HEK293T (cell line): Measurements from ENCODE around the gene EPHA7.

Experiments
- CTCF ChIA-PET: fragments of 350-600 bp; formaldehyde crosslinking; extraction: SDS; loops from one replicate; lab custom pipeline; 2021; ENCODE audit warnings: antibody characterized with exemption, inconsistent platforms; lab: Yijun Ruan, JAX
- POLR2A ChIA-PET: fragments of 350-600 bp; formaldehyde crosslinking; extraction: SDS; loops from one replicate; lab custom pipeline; 2020; ENCODE audit warnings: antibody characterized with exemption, inconsistent platforms; lab: Yijun Ruan, JAX
- DNase-seq: peaks from one replicate; pipeline ENCODE4 v3.0.0; 2012; ENCODE audit warnings: mixed read lengths; ENCODE audit errors: extremely low spot score
- ARNT ChIP-seq: fragments of 450-650 bp; IDR thresholded peaks from 2 replicates; pipeline ENCODE4 v1.6.1; 2017; ENCODE audit warnings: mild to moderate bottlenecking
- BHLHE40 ChIP-seq: fragments of 450-650 bp; IDR thresholded peaks from 2 replicates; pipeline ENCODE4 v1.6.1; 2016; ENCODE audit warnings: mild to moderate bottlenecking, moderate library complexity, borderline replicate concordance
- CTBP1 ChIP-seq: fragments of 450-650 bp; IDR thresholded peaks from 2 replicates; pipeline ENCODE4 v1.6.1; 2016; ENCODE audit warnings: borderline replicate concordance
- ELF4 ChIP-seq: fragments of 450-650 bp; IDR thresholded peaks from 2 replicates; pipeline ENCODE4 v1.6.1; 2017; ENCODE audit warnings: antibody characterized with exemption
- FOXA1 ChIP-seq: fragments of 450-650 bp; IDR thresholded peaks from 2 replicates; pipeline ENCODE4 v1.6.1; 2016; ENCODE audit warnings: mild to moderate bottlenecking
- FOXK2 ChIP-seq: fragments of 450-650 bp; IDR thresholded peaks from 2 replicates; pipeline ENCODE4 v1.6.1; 2016; ENCODE audit warnings: mild to moderate bottlenecking
- FOXM1 ChIP-seq: fragments of 450-650 bp; IDR thresholded peaks from 2 replicates; pipeline ENCODE4 v1.6.1; 2017; ENCODE audit warnings: mild to moderate bottlenecking, borderline replicate concordance
- HDGF ChIP-seq: fragments of 450-650 bp; IDR thresholded peaks from 2 replicates; pipeline ENCODE4 v1.6.1; 2017; ENCODE audit warnings: antibody characterized with exemption, borderline replicate concordance
- L3MBTL2 ChIP-seq: fragments of 450-650 bp; conservative IDR thresholded peaks from 2 replicates; pipeline ENCODE4 v1.6.1; 2016; ENCODE audit warnings: mild to moderate bottlenecking
- LEF1 ChIP-seq: fragments of 450-650 bp; IDR thresholded peaks from 2 replicates; pipeline ENCODE4 v1.6.1; 2017; ENCODE audit warnings: mild to moderate bottlenecking, borderline replicate concordance
- NFRKB ChIP-seq: fragments of 450-650 bp; IDR thresholded peaks from 2 replicates; pipeline ENCODE4 v1.6.1; 2016; ENCODE audit warnings: mild to moderate bottlenecking, moderate library complexity
- SP1 ChIP-seq: fragments of 450-650 bp; IDR thresholded peaks from 2 replicates; pipeline ENCODE4 v1.6.1; 2017
- SUZ12 ChIP-seq: fragments of 450-650 bp; IDR thresholded peaks from 2 replicates; pipeline ENCODE4 v1.6.1; 2016; ENCODE audit warnings: mild to moderate bottlenecking
- TARDBP ChIP-seq: fragments of 450-650 bp; IDR thresholded peaks from 2 replicates; pipeline ENCODE4 v1.6.1; 2016
- ZNF384 ChIP-seq: fragments of 450-650 bp; IDR thresholded peaks from 2 replicates; pipeline ENCODE4 v1.6.1; 2016
- TF ChIP-seq, protein P1 (sequence below): fragments of 450-650 bp; IDR thresholded peaks from 2 replicates; pipeline ENCODE4 v1.6.1; 2016

The EPHA7 gene

DNA sequence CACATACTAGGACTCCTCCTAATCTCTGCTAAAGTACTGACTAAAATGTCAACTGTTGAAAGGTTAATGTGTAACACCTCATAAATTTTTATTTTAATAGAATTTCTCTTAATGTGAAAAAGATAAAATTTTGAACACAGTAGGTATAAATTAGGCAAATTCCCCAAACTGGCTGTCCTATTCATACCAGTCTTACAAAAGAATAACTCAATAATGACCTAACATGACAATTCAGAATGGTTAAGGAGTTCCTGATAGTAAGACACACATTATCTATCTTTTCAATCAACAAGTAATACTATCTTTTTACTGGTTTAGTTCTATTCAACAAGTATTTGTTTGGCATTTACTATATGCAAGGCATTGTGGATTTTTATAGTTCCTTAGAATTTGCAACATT is 141.1 kb downstream of the EPHA7 start:
- POLR2A ChIA-PET, result no interaction called here
- no peak for TF ChIP-seq CTBP1
- no peak for TF ChIP-seq BHLHE40
- no peak for TF ChIP-seq ARNT
- TF ChIP-seq FOXK2, result no peak
- TF ChIP-seq LEF1, result no peak
- no peak for TF ChIP-seq HDGF
- TF ChIP-seq SUZ12, result no peak
- TF ChIP-seq, protein P1, sequence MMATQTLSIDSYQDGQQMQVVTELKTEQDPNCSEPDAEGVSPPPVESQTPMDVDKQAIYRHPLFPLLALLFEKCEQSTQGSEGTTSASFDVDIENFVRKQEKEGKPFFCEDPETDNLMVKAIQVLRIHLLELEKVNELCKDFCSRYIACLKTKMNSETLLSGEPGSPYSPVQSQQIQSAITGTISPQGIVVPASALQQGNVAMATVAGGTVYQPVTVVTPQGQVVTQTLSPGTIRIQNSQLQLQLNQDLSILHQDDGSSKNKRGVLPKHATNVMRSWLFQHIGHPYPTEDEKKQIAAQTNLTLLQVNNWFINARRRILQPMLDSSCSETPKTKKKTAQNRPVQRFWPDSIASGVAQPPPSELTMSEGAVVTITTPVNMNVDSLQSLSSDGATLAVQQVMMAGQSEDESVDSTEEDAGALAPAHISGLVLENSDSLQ, result no peak
- no peak for TF ChIP-seq L3MBTL2
- TF ChIP-seq TARDBP, result no peak
- no peak for TF ChIP-seq FOXM1
- TF ChIP-seq SP1, result no peak
- TF ChIP-seq FOXA1, result no peak
- no peak for TF ChIP-seq ZNF384
- TF ChIP-seq ELF4, result no peak
- no peak for TF ChIP-seq NFRKB
- DNase-seq, result no peak
- CTCF ChIA-PET, result interaction anchor here (0.6 kb wide), 1 partner anchor 34 kb away, joined by 3 read pairs; no protein-coding TSS in a partner anchor

DNA sequence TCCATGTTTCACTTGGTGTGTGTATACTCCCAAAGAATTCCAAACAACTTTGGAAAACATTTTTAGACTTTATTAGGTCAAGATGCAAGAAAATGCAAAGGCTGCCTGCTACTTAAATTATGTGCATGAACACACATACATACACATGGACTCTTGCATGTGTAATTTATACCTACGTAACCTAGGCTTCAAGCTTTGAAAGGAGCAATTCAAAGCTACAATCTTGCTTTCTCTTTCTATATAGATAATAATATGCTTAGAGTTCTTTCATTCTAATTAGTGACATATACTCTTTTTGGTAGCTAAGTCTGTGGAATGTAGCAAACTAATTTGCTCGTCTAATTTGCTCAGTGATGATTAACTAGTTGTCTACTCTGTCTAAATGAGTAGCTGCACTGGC is 146.5 kb downstream of the EPHA7 start:
- DNase-seq, result no peak
- no peak for TF ChIP-seq ELF4
- TF ChIP-seq ZNF384, result no peak
- no peak for TF ChIP-seq BHLHE40
- TF ChIP-seq NFRKB, result no peak
- TF ChIP-seq FOXK2, result no peak
- no peak for TF ChIP-seq L3MBTL2
- no peak for TF ChIP-seq TARDBP
- no peak for TF ChIP-seq FOXA1
- no peak for TF ChIP-seq HDGF
- TF ChIP-seq FOXM1, result no peak
- TF ChIP-seq, protein P1, result no peak
- TF ChIP-seq SUZ12, result no peak
- TF ChIP-seq ARNT, result no peak
- TF ChIP-seq LEF1, result no peak
- ChIA-PET CTCF (no interaction called here), POLR2A (interaction anchor here (1.3 kb wide), 1 partner anchor 146 kb away, joined by 4 read pairs; no protein-coding TSS in a partner anchor)

DNA sequence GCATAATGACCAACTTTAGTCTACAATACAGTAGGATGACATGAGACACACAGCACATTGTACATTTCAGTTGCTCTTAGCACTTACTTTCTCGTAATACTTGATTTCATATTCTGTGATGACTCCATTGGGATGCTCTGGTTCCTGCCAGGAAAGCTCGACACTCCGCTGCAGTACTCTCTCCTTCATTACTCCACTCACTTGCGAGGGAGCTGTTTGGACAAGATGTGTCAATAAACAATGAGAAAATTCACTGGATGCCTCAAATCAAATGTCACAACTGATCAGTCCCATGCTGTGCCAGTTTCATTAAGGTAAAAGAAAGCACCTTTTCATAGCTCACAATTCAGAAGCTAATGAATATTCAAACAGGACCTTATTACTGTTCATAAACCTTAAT is 147.1 kb downstream of the EPHA7 start:
- POLR2A ChIA-PET, result interaction anchor here (1.3 kb wide), 1 partner anchor 146 kb away, joined by 4 read pairs; no protein-coding TSS in a partner anchor
- CTCF ChIA-PET, result no interaction called here
- no peak for DNase-seq
- TF ChIP-seq LEF1 (no peak), SP1 (no peak), TARDBP (no peak), ELF4 (no peak), ARNT (no peak), L3MBTL2 (no peak), ZNF384 (no peak), FOXM1 (no peak), FOXA1 (no peak), CTBP1 (no peak), HDGF (no peak), NFRKB (no peak), SUZ12 (no peak), FOXK2 (no peak)

GRCh38 chr6:93266116-93266817 is 153.1 kb downstream of the EPHA7 start:
- no peak for TF ChIP-seq SP1
- no peak for TF ChIP-seq LEF1
- no peak for TF ChIP-seq TARDBP
- no peak for TF ChIP-seq FOXK2
- no peak for TF ChIP-seq L3MBTL2
- TF ChIP-seq, protein P1, result no peak
- no peak for TF ChIP-seq ZNF384
- no peak for TF ChIP-seq ELF4
- TF ChIP-seq FOXM1, result no peak
- TF ChIP-seq FOXA1, result no peak
- TF ChIP-seq BHLHE40, result no peak
- TF ChIP-seq CTBP1, result no peak
- DNase-seq, result no peak
- ChIA-PET POLR2A (no interaction called here), CTCF (no interaction called here)

- POLR2A ChIA-PET, result no interaction called here
- CTCF ChIA-PET, result no interaction called here
- no peak for DNase-seq
- TF ChIP-seq LEF1, result no peak
- TF ChIP-seq NFRKB, result no peak
- TF ChIP-seq ELF4, result no peak
- no peak for TF ChIP-seq TARDBP
These were observed 158.5 kb downstream of the EPHA7 start for GRCh38 chr6:93260881-93261280.

DNA sequence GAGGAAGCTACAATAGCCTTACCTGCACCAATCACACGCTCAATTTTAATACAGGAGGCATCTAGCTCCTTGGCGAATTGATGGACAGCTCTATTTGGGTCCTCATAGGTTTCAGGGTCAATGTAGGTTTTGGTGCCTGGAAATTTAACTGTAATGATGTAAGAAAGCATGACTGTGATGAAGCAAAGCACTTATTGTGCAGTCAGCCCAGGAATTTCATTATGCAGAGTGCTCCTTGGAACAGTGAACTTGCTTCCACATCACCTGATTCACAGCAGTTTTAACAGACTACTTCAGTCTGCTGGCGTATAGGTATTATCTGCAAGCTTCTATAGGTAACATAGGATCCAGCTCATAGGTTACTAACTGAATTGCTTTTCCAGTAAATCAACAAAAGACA is 160.0 kb downstream of the EPHA7 start:
- TF ChIP-seq HDGF, result no peak
- TF ChIP-seq ARNT, result no peak
- no peak for TF ChIP-seq LEF1
- TF ChIP-seq, protein P1, result no peak
- TF ChIP-seq FOXM1, result no peak
- no peak for TF ChIP-seq CTBP1
- TF ChIP-seq SUZ12, result no peak
- no peak for TF ChIP-seq ELF4
- no peak for TF ChIP-seq FOXK2
- no peak for TF ChIP-seq NFRKB
- TF ChIP-seq TARDBP, result no peak
- TF ChIP-seq FOXA1, result no peak
- TF ChIP-seq BHLHE40, result no peak
- no peak for TF ChIP-seq ZNF384
- no peak for TF ChIP-seq SP1
- TF ChIP-seq L3MBTL2, result no peak
- CTCF ChIA-PET, result no interaction called here
- POLR2A ChIA-PET, result no interaction called here
- DNase-seq, result no peak
